Epithelial cell of esophagus (primary cell): ENCODE measurements around the gene SLC25A17.
A peak's percentile ranks its signal among the peaks of the same experiment; 100 is the strongest.

Experiments used
- DNase-seq: peaks from one replicate; pipeline ENCODE4 v3.0.0; 2010; ENCODE audit warnings: low read depth
- H3K4me3 ChIP-seq: 2 replicates; pipeline ENCODE4 v1.5.1; 2011; ENCODE audit warnings: mild to moderate bottlenecking, low read length, control low read depth
- TF ChIP-seq, protein P1 (sequence below): IDR thresholded peaks from 2 replicates; pipeline ENCODE4 v1.5.1; 2011; ENCODE audit warnings: low read depth, mild to moderate bottlenecking, low read length, control low read depth, inconsistent platforms; ENCODE audit not compliant: insufficient read depth; ENCODE audit errors: missing control alignments

SLC25A17 gene

GRCh38 chr22:40753114-40753513 lies 66.0 kb downstream of the SLC25A17 start:
- TF ChIP-seq, protein P1, sequence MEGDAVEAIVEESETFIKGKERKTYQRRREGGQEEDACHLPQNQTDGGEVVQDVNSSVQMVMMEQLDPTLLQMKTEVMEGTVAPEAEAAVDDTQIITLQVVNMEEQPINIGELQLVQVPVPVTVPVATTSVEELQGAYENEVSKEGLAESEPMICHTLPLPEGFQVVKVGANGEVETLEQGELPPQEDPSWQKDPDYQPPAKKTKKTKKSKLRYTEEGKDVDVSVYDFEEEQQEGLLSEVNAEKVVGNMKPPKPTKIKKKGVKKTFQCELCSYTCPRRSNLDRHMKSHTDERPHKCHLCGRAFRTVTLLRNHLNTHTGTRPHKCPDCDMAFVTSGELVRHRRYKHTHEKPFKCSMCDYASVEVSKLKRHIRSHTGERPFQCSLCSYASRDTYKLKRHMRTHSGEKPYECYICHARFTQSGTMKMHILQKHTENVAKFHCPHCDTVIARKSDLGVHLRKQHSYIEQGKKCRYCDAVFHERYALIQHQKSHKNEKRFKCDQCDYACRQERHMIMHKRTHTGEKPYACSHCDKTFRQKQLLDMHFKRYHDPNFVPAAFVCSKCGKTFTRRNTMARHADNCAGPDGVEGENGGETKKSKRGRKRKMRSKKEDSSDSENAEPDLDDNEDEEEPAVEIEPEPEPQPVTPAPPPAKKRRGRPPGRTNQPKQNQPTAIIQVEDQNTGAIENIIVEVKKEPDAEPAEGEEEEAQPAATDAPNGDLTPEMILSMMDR, result no peak

GRCh38 chr22:40751250-40751649 lies 67.9 kb downstream of the SLC25A17 start:
- H3K4me3 ChIP-seq, result no peak overlapping the region
- DNase-seq, result no peak
- TF ChIP-seq, protein P1, result no peak

More at GRCh38 chr22:40753114-40753513, 66.0 kb downstream of the SLC25A17 start:
- no peak for DNase-seq
- no peak overlapping the region for H3K4me3 ChIP-seq

DNA sequence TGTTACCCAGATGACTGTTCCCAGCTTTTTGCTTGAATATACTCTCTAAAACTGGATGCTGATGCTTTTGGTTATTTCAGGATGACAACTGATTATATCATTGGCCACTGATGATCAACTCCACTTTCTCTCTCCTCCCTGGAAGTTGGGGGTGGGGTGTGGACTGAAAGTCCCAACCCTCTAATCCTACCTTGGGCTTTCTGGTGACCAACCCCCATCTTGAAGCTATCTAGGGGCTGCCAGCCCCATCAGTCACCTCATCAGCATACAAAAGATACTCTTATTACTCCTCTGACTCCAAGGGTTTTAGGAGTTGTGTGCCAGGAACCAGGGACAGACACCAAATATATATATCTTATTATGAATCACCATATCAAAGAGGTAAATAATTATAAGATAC lies 69.3 kb downstream of the SLC25A17 start:
- DNase-seq, result no peak
- TF ChIP-seq, protein P1, result no peak
- H3K4me3 ChIP-seq, result no peak overlapping the region

DNA sequence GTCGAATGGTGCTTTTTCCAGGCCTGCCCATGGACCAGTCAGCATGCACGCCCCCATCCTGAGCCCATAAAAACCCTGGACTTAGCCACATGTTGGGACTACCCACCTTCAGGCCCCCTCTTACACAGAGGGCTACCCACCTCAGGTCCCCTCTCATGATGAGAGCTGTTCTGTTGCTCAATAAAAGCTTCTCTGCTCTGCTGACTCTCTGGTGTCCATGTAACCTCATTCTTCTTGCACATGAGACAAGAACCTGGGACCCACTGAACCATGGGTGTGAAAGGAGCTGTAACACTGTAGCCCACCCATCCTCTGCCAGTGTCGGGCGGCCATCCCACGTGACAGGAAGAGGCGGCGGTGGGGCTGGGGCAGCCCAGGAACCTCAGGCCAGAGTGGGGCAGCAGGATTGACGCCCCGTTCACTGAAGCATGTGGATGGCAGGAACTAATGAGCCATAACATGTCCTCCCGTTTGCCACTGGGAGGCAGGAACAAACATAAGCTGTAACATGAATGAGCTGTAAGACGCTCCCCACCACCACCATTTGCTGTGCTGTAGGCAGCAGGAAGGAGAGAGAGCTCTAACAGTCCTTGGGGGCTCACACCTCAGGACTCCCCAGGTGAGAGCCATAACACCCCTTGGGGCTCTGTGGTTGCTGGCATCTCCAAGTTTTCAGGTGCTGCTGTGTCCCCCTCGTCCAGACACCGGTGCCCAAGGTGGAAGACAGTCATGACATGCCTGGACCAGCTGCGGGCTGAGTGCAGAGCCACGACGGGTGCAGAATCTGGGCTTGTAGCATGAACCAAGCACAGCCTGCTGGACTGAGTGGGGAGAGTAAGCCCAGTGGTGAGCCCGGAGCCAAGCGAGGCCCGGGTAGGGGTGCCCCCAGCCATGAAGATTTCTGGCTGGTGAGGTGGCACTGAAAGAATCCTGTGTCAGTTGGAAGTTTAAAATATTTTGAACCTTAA lies 70.5 kb downstream of the SLC25A17 start:
- H3K4me3 ChIP-seq, result no peak overlapping the region
- TF ChIP-seq, protein P1, result no peak
- DNase-seq, result no peak

DNA sequence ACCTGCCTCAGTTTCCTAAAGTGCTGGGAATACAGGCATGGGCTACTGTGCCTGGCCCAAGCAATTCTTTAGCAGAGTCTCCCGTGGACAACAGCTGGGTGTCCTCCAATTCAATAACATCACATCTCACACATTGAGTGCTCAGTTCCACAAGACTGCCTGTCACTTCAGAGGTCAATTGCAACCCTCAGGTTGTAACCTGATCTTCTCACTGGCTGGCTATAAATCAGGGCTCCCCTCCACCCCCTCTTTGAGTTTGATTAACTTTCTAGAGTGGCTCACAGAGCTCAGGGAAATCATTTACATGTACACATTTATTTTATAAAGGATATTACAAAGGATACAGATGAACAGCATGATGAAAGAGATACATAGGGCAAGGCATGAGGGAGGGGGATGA lies 71.8 kb downstream of the SLC25A17 start:
- TF ChIP-seq, protein P1, result peak; percentile 1
- H3K4me3 ChIP-seq, result no peak overlapping the region
- no peak for DNase-seq

- peak; percentile 69 for DNase-seq
- no peak overlapping the region for H3K4me3 ChIP-seq
- TF ChIP-seq, protein P1, result peak; percentile 3
Measured at GRCh38 chr22:40746428-40747220, 72.5 kb downstream of the SLC25A17 start.
